Sigmoid colon (tissue), 4 donors: ENCODE measurements around the gene NT5E.

Experiments
- CTCF ChIP-seq, 4 experiments: fragments of 450-650 bp in 3 of 4; fragments of 200-600 bp in 1 of 4; IDR thresholded peaks; one replicate each; pipeline ENCODE4 v1.5.1; 2016 to 2019; ENCODE audit warnings: antibody characterized with exemption in 4 of 4, mild to moderate bottlenecking in 3 of 4, moderate library complexity in 2 of 4
- POLR2A ChIP-seq, 2 donors: fragments of 450-650 bp; IDR thresholded peaks; one replicate each; pipeline ENCODE4 v1.6.1; 2016; ENCODE audit warnings: antibody characterized with exemption in 2 of 2, mild to moderate bottlenecking in 2 of 2, moderate library complexity in 2 of 2
- POLR2AphosphoS5 ChIP-seq, 4 donors: sonication (generic); formaldehyde crosslinking; IDR thresholded peaks; one replicate each; pipeline ENCODE4 v1.6.1; 2017; ENCODE audit warnings: antibody characterized with exemption in 4 of 4

- TF ChIP-seq CTCF (IDR thresholded peaks at IDR 0.05) = no peak
- TF ChIP-seq POLR2AphosphoS5 (IDR thresholded peaks at IDR 0.05) = no peak
- no peak for TF ChIP-seq POLR2A (IDR thresholded peaks at IDR 0.05)
Measured at GRCh38 chr6:85419046-85419759, 30.7 kb upstream of the NT5E start.
